K562 (cell line): ENCODE measurements around the gene KARS1. TPM values are rescaled to one million over a fixed set of nuclear protein-coding genes. Genes with fewer than 3 reads are reported as not detected.

Experiments used
- E2F3 ChIP-seq: fragments of 250-450 bp; sonication (Bioruptor Pico); IDR thresholded peaks from 2 replicates; pipeline ENCODE4 v1.4.0; 2020; ENCODE audit warnings: mild to moderate bottlenecking
- ELK1 ChIP-seq: sonication (generic); formaldehyde crosslinking; IDR thresholded peaks from 2 replicates; pipeline ENCODE4 v1.8.1; 2022; ENCODE audit warnings: missing genetic modification reagents
- ERF ChIP-seq: fragments of 450-650 bp; formaldehyde crosslinking; IDR thresholded peaks from 2 replicates; pipeline ENCODE4 v1.4.0; 2020; ENCODE audit warnings: mild to moderate bottlenecking, mixed read lengths
- EWSR1 ChIP-seq: fragments of 450-650 bp; IDR thresholded peaks from 2 replicates; pipeline ENCODE4 v1.6.1; 2018; ENCODE audit warnings: borderline replicate concordance, mild to moderate bottlenecking, low read depth, moderate library complexity; ENCODE audit not compliant: partially characterized antibody
- FOXK2 ChIP-seq, 2 experiments: fragments of 450-650 bp; IDR thresholded peaks in 1 of 2; conservative IDR thresholded peaks in 1 of 2; 2 replicates each; pipeline ENCODE4 v1.6.1; 2016; ENCODE audit warnings: low read depth in 2 of 2, mild to moderate bottlenecking in 1 of 2
- PTBP1 ChIP-seq: fragments of 200-400 bp; formaldehyde crosslinking; IDR thresholded peaks from 2 replicates; pipeline ENCODE4 v1.6.1; 2017; ENCODE audit warnings: low read depth, low read length
- RBBP5 ChIP-seq: fragments of 200-600 bp; sonication (generic); IDR thresholded peaks from 2 replicates; pipeline ENCODE4 v1.6.1; 2012; ENCODE audit warnings: borderline replicate concordance, mild to moderate bottlenecking, low read length, control low read depth, inconsistent platforms; ENCODE audit not compliant: insufficient read depth, poor library complexity, severe bottlenecking
- RBM39 ChIP-seq: fragments of 200-400 bp; formaldehyde crosslinking; optimal IDR thresholded peaks from 2 replicates; pipeline ENCODE3; 2018; ENCODE audit warnings: low read depth, low read length
- TCF7L2 ChIP-seq: fragments of 150-350 bp; IDR thresholded peaks from 2 replicates; pipeline ENCODE4 v1.6.1; 2016; ENCODE audit warnings: low read depth, mild to moderate bottlenecking, low read length, moderate library complexity
- TFAP4 ChIP-seq: sonication (generic); formaldehyde crosslinking; IDR thresholded peaks from 2 replicates; pipeline ENCODE4 v1.8.0; 2022; ENCODE audit warnings: missing genetic modification reagents, mild to moderate bottlenecking, moderate library complexity, borderline replicate concordance
- XRCC3 ChIP-seq: fragments of 450-650 bp; IDR thresholded peaks from 2 replicates; pipeline ENCODE4 v1.6.1; 2017; ENCODE audit warnings: mild to moderate bottlenecking, moderate library complexity
- ZNF134 ChIP-seq: fragments of 250-450 bp; sonication (Bioruptor Pico); conservative IDR thresholded peaks from 2 replicates; pipeline ENCODE4 v1.4.0; 2020
- polyA plus RNA-seq, 8 experiments: library from polyadenylated mRNA; depleted of rRNA in 4 of 8; stranded (reverse) in 5 of 8; unstranded in 3 of 8; fragments of >200 nt; fragmentation: Nextera tagmentation in 2 of 8; fragmentation: Illumina TruSeq in 1 of 8; extraction: Ambion mirVana in 2 of 8; extraction: Trizol in 1 of 8; gene quantifications; 2 replicates each; pipeline versions ENCODE4 v1.2.1 to v1.2.3, GENCODE V29; 2011 to 2014; ENCODE audit warnings: inconsistent platforms in 1 of 8, missing spikeins in 1 of 8
- total RNA-seq, 7 experiments: library from RNA; depleted of rRNA in 6 of 7; stranded (reverse); fragments of >200 nt in 6 of 7; fragmentation: Illumina TruSeq in 2 of 7; extraction: Trizol in 2 of 7; gene quantifications; 2 replicates each; pipeline versions ENCODE4 v1.2.1 to v1.2.3, GENCODE V29; 2011 to 2021; ENCODE audit warnings: low replicate concordance in 1 of 7
- TF ChIP-seq, protein P1 (sequence below): fragments of 450-650 bp; IDR thresholded peaks from 2 replicates; pipeline ENCODE4 v1.6.1; 2016; ENCODE audit warnings: low read depth, mild to moderate bottlenecking, moderate library complexity
- TF ChIP-seq, protein P2 (sequence below): fragments of 450-650 bp; IDR thresholded peaks from 2 replicates; pipeline ENCODE4 v1.6.1; 2017; ENCODE audit warnings: antibody characterized with exemption
- TF ChIP-seq, protein P3 (sequence below): conservative IDR thresholded peaks from 2 replicates; pipeline ENCODE4 v1.6.1; 2011; ENCODE audit warnings: low read depth, mild to moderate bottlenecking, low read length; ENCODE audit not compliant: control insufficient read depth

The KARS1 gene
- total and polyA plus RNA-seq, 9 of the 15 experiments (the other 6 are each of a cell fraction or from before 2014, with no cell fraction given), result 223 to 386 (median 304) TPM

- TF ChIP-seq PTBP1 (no peak), XRCC3 (no peak), TCF7L2 (no peak), E2F3 (CRISPR knock-in tag) (no peak), EWSR1 (no peak), FOXK2 (conservative IDR thresholded peaks at IDR 0.05 in 1 of 2, IDR thresholded peaks at IDR 0.05 in 1 of 2; ENCODE audit: low read depth in 2 of 2) (no peak; a peak in 1 of 4 replicates), TFAP4 (CRISPR knock-in tag) (no peak), ZNF134 (CRISPR knock-in tag) (peak; percentile 59; the same call in 1 of the 2 replicates), ELK1 (CRISPR knock-in tag) (no peak), RBBP5 (no peak), ERF (CRISPR knock-in tag) (no peak), RBM39 (no peak)
- TF ChIP-seq, protein P1, sequence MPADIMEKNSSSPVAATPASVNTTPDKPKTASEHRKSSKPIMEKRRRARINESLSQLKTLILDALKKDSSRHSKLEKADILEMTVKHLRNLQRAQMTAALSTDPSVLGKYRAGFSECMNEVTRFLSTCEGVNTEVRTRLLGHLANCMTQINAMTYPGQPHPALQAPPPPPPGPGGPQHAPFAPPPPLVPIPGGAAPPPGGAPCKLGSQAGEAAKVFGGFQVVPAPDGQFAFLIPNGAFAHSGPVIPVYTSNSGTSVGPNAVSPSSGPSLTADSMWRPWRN, result peak; percentile 35; the same call in 1 of the 2 replicates
- TF ChIP-seq, protein P2, sequence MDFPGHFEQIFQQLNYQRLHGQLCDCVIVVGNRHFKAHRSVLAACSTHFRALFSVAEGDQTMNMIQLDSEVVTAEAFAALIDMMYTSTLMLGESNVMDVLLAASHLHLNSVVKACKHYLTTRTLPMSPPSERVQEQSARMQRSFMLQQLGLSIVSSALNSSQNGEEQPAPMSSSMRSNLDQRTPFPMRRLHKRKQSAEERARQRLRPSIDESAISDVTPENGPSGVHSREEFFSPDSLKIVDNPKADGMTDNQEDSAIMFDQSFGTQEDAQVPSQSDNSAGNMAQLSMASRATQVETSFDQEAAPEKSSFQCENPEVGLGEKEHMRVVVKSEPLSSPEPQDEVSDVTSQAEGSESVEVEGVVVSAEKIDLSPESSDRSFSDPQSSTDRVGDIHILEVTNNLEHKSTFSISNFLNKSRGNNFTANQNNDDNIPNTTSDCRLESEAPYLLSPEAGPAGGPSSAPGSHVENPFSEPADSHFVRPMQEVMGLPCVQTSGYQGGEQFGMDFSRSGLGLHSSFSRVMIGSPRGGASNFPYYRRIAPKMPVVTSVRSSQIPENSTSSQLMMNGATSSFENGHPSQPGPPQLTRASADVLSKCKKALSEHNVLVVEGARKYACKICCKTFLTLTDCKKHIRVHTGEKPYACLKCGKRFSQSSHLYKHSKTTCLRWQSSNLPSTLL, result no peak
- TF ChIP-seq, protein P3, sequence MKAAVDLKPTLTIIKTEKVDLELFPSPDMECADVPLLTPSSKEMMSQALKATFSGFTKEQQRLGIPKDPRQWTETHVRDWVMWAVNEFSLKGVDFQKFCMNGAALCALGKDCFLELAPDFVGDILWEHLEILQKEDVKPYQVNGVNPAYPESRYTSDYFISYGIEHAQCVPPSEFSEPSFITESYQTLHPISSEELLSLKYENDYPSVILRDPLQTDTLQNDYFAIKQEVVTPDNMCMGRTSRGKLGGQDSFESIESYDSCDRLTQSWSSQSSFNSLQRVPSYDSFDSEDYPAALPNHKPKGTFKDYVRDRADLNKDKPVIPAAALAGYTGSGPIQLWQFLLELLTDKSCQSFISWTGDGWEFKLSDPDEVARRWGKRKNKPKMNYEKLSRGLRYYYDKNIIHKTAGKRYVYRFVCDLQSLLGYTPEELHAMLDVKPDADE, result no peak
Measured at GRCh38 chr16:75621170-75621477, 26.3 kb downstream of the KARS1 start (continued).
